ENCODE measurements around the gene RUFY1. TPM values are rescaled to one million over a fixed set of nuclear protein-coding genes. Genes with fewer than 3 reads are reported as not detected.

Gene RUFY1
- total RNA-seq, 1 experiment from 2014 or later = 45.7 TPM

GRCh38 chr5:179599973-179600372 is 49.6 kb downstream of the RUFY1 start:
- Histone ChIP-seq H2AK5ac (ENCODE audit: insufficient read length, low read length) (no peak overlapping the region), H3K79me1 (ENCODE audit: insufficient read depth, low read depth, low read length, poor library complexity, severe bottlenecking) (no peaks in the 10 kb centered on the region), H3K56ac (ENCODE audit: insufficient read length, low read depth, low read length) (no peak overlapping the region), H4K8ac (replicated peaks; ENCODE audit: insufficient read length, low read depth, low read length) (no peak overlapping the region), H3K27me3 (ENCODE audit: insufficient read depth, low read length) (no peaks in the 10 kb centered on the region), H2BK12ac (ENCODE audit: insufficient read length, low read depth, low read length) (no peak overlapping the region), H3K4me1 (ENCODE audit: insufficient read depth, low read length) (no peaks in the 10 kb centered on the region), H4K20me1 (ENCODE audit: control insufficient read depth, insufficient read depth, insufficient read length) (no peaks in the 10 kb centered on the region), H4K91ac (ENCODE audit: insufficient read length, low read depth, low read length) (no peak overlapping the region), H3K18ac (ENCODE audit: insufficient read length, low read depth, low read length) (no peak overlapping the region), H3K79me2 (ENCODE audit: insufficient read depth, low read length) (no peaks in the 10 kb centered on the region), H3T11ph (ENCODE audit: low read length) (no peak overlapping the region), H2BK120ac (ENCODE audit: low read depth, low read length, poor library complexity, severe bottlenecking) (no peak overlapping the region), H2AFZ (ENCODE audit: low read length) (no peak overlapping the region), H2BK20ac (ENCODE audit: low read depth, low read length, poor library complexity, severe bottlenecking) (no peak overlapping the region), H3K27ac (ENCODE audit: insufficient read length, low read depth, low read length) (no peak overlapping the region), H3K23me2 (ENCODE audit: insufficient read length, low read depth, low read length, poor library complexity, severe bottlenecking) (no peaks in the 10 kb centered on the region), H3K9me3 (ENCODE audit: control insufficient read depth, low read depth, low read length) (no peaks in the 10 kb centered on the region), H4K5ac (ENCODE audit: insufficient read length, low read depth, low read length) (no peak overlapping the region), H3K23ac (ENCODE audit: insufficient read length, low read depth, low read length) (no peak overlapping the region), H2BK5ac (ENCODE audit: insufficient read length, low read length) (no peak overlapping the region), H3K14ac (ENCODE audit: insufficient read depth, low read length) (no peak overlapping the region), H3K9ac (ENCODE audit: extremely low read depth, insufficient read length, low read length) (no peak overlapping the region), H2BK15ac (ENCODE audit: low read depth, low read length) (no peak overlapping the region), H3K4ac (ENCODE audit: low read depth, low read length) (no peak overlapping the region), H3K4me2 (ENCODE audit: insufficient read depth, insufficient read length, low read length) (no peak overlapping the region)
- no peak overlapping the region for H3K4me3 Mint-ChIP-seq
- H3K9me3 Mint-ChIP-seq = no peaks in the 10 kb centered on the region
- H3K36me3 Mint-ChIP-seq (ENCODE audit: insufficient read depth in 1 of 3, low read depth in 3 of 3) = peaks cover 39 to 89% (median 79%) of the 10 kb centered on the region in 3 experiments
- H3K27ac Mint-ChIP-seq = peak overlapping the region in 1 of 3 experiments; percentile 76; a peak in 1 of 7 replicates
- WGBS (ENCODE audit: extremely low coverage, insufficient read length, low lambda C conversion rate) = no CpG with 5 or more reads among the region's 9 CpGs
- TF ChIP-seq CTCF (conservative IDR thresholded peaks at IDR 0.05) = no peak
- H3K27me3 Mint-ChIP-seq (ENCODE audit: low read depth) = no peaks in the 10 kb centered on the region
- no peaks in the 10 kb centered on the region for H3K4me1 Mint-ChIP-seq
- no peak for DNase-seq

All from H9 (cell line).